Duodenal mucosa (tissue), 2 donors: ENCODE data around the gene CBX3.
A peak's percentile ranks its signal among the peaks of the same experiment; 100 is the strongest.
"Not testable (repeated sequence)": the region's sequence is repeated elsewhere in the genome, so short reads cannot be mapped to it uniquely, and the experiment has no call there.

Experiments used
- H3K27ac ChIP-seq: one replicate; pipeline ENCODE4 v1.7.0; 2013; ENCODE audit warnings: low read depth, low read length
- H3K27me3 ChIP-seq, 2 donors: one replicate each; pipeline ENCODE4 v1.7.0; 2013; ENCODE audit warnings: low read length in 2 of 2, control low read depth in 1 of 2; ENCODE audit not compliant: insufficient read depth in 2 of 2, control insufficient read depth in 1 of 2
- H3K36me3 ChIP-seq, 2 donors: one replicate each; pipeline ENCODE4 v1.7.0; 2013; ENCODE audit warnings: low read length in 2 of 2, control low read depth in 1 of 2; ENCODE audit not compliant: insufficient read depth in 2 of 2, control insufficient read depth in 1 of 2
- H3K4me1 ChIP-seq, 2 donors: one replicate each; pipeline ENCODE4 v1.7.0; 2013; ENCODE audit warnings: low read length in 2 of 2, control low read depth in 1 of 2; ENCODE audit not compliant: insufficient read depth in 2 of 2, control insufficient read depth in 1 of 2
- H3K4me3 ChIP-seq, 2 donors: one replicate each; pipeline ENCODE4 v1.7.0; 2013; ENCODE audit warnings: low read length in 2 of 2, low read depth in 1 of 2
- H3K9ac ChIP-seq, 2 donors: one replicate each; pipeline ENCODE4 v1.7.0; 2013; ENCODE audit warnings: low read length in 2 of 2, low read depth in 1 of 2
- H3K9me3 ChIP-seq, 2 donors: one replicate each; pipeline ENCODE4 v1.7.0; 2013; ENCODE audit warnings: low read length in 2 of 2, control low read depth in 1 of 2; ENCODE audit not compliant: control insufficient read depth in 1 of 2

The CBX3 gene

GRCh38 chr7:26159243-26159642, 42.3 kb upstream of the CBX3 start:
- H3K36me3 ChIP-seq, result no peaks in the 10 kb centered on the region
- H3K4me1 ChIP-seq, result peaks cover 34 to 37% of the 10 kb centered on the region in 2 donors
- no peak overlapping the region for H3K27ac ChIP-seq
- no peaks in the 10 kb centered on the region for H3K27me3 ChIP-seq
- H3K9me3 ChIP-seq, result no peaks in the 10 kb centered on the region
- no peak overlapping the region for H3K4me3 ChIP-seq
- H3K9ac ChIP-seq, result no peak overlapping the region

GRCh38 chr7:26160896-26161295, 40.6 kb upstream of the CBX3 start:
- Histone ChIP-seq H3K9ac (no peak overlapping the region), H3K9me3 (no peaks in the 10 kb centered on the region), H3K4me3 (no peak overlapping the region), H3K27ac (no peak overlapping the region), H3K36me3 (no peaks in the 10 kb centered on the region), H3K27me3 (no peaks in the 10 kb centered on the region), H3K4me1 (peaks cover 24 to 26% of the 10 kb centered on the region in 2 donors)

- no peak overlapping the region for H3K4me3 ChIP-seq
- no peak overlapping the region for H3K9ac ChIP-seq
- no peaks in the 10 kb centered on the region for H3K9me3 ChIP-seq
- H3K27me3 ChIP-seq, result no peaks in the 10 kb centered on the region
- H3K36me3 ChIP-seq, result no peaks in the 10 kb centered on the region
- H3K27ac ChIP-seq, result no peak overlapping the region
- peaks cover 32 to 36% of the 10 kb centered on the region in 2 donors for H3K4me1 ChIP-seq
These were observed 39.1 kb upstream of the CBX3 start for GRCh38 chr7:26162431-26162830.

- peaks cover 30 to 32% of the 10 kb centered on the region in 2 donors for H3K4me1 ChIP-seq
- H3K36me3 ChIP-seq, H3K27me3 ChIP-seq, H3K9me3 ChIP-seq, H3K27ac ChIP-seq, H3K9ac ChIP-seq, H3K4me3 ChIP-seq: not testable (repeated sequence)
These were observed 37.7 kb upstream of the CBX3 start for GRCh38 chr7:26163804-26164203.

GRCh38 chr7:26165950-26166683, 35.4 kb upstream of the CBX3 start:
- no peak overlapping the region for H3K27ac ChIP-seq
- H3K4me3 ChIP-seq, result no peak overlapping the region

GRCh38 chr7:26166684-26167266, 34.8 kb upstream of the CBX3 start:
- Histone ChIP-seq H3K27ac (peak overlapping the region; percentile 6), H3K4me1 (peaks cover 20 to 24% of the 10 kb centered on the region in 2 donors), H3K36me3 (no peaks in the 10 kb centered on the region), H3K27me3 (no peaks in the 10 kb centered on the region), H3K9me3 (no peaks in the 10 kb centered on the region), H3K9ac (peak overlapping the region; percentile 20 to 60), H3K4me3 (peak overlapping the region in 1 of 2 donors; percentile 56)

More at GRCh38 chr7:26165950-26166683, 35.4 kb upstream of the CBX3 start:
- Histone ChIP-seq H3K36me3 (no peaks in the 10 kb centered on the region), H3K27me3 (no peaks in the 10 kb centered on the region), H3K9ac (no peak overlapping the region), H3K4me1 (peaks cover 20 to 24% of the 10 kb centered on the region in 2 donors), H3K9me3 (no peaks in the 10 kb centered on the region)

- H3K27ac ChIP-seq, result peak overlapping the region; percentile 6
- H3K9ac ChIP-seq, result peak overlapping the region in 1 of 2 donors; percentile 20
These were observed 34.1 kb upstream of the CBX3 start for GRCh38 chr7:26167303-26167934.

GRCh38 chr7:26168458-26169023, 33.0 kb upstream of the CBX3 start:
- Histone ChIP-seq H3K9ac (no peak overlapping the region), H3K4me3 (no peak overlapping the region), H3K36me3 (no peaks in the 10 kb centered on the region), H3K4me1 (peaks cover 20% of the 10 kb centered on the region in 2 donors), H3K9me3 (no peaks in the 10 kb centered on the region), H3K27me3 (no peaks in the 10 kb centered on the region), H3K27ac (no peak overlapping the region)

More at GRCh38 chr7:26167303-26167934, 34.1 kb upstream of the CBX3 start:
- Histone ChIP-seq H3K27me3 (no peaks in the 10 kb centered on the region), H3K36me3 (no peaks in the 10 kb centered on the region), H3K4me3 (peak overlapping the region; percentile 17 to 56), H3K4me1 (peaks cover 20% of the 10 kb centered on the region in 2 donors), H3K9me3 (no peaks in the 10 kb centered on the region)

- Histone ChIP-seq H3K27me3 (no peaks in the 10 kb centered on the region), H3K27ac (no peak overlapping the region), H3K4me3 (no peak overlapping the region), H3K4me1 (peaks cover 20% of the 10 kb centered on the region in 2 donors), H3K36me3 (no peaks in the 10 kb centered on the region), H3K9me3 (no peaks in the 10 kb centered on the region), H3K9ac (no peak overlapping the region)
These were observed 32.3 kb upstream of the CBX3 start for GRCh38 chr7:26169271-26169670.

GRCh38 chr7:26170663-26171062, 30.9 kb upstream of the CBX3 start:
- no peak overlapping the region for H3K4me3 ChIP-seq
- no peaks in the 10 kb centered on the region for H3K9me3 ChIP-seq
- no peaks in the 10 kb centered on the region for H3K27me3 ChIP-seq
- peaks cover 20% of the 10 kb centered on the region in 2 donors for H3K4me1 ChIP-seq
- H3K9ac ChIP-seq, result no peak overlapping the region
- H3K27ac ChIP-seq, result no peak overlapping the region
- H3K36me3 ChIP-seq, result no peaks in the 10 kb centered on the region
